ENCODE data around the gene SKAP1.

The SKAP1 gene

DNA sequence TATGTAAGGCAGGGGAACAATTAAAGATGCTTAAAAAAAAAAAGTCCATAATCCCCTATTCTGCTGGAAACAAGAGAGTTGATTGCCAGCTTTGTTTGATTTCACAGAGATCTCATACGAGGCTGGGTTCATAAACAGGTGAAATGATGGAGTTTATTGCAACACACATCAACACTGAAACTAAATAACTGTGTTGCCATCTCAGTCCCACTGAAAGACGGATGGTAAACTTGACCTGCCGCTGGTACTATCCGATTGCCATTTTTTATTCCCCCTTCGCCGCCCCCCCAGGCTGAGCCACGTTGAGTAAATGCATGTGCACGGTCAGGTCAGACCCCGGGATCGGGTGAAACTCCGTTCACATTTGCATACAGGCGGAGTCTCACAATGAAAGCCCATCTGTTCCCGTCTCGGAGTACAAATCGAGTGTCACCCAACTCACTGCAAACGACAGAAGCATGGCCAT, 119.2 kb downstream of the SKAP1 start:
- no peak overlapping the region for H3K27ac ChIP-seq (ENCODE audit: low read length)
- no peaks in the 10 kb centered on the region for H3K4me1 ChIP-seq (ENCODE audit: control insufficient read depth in 1 of 2, insufficient read depth in 2 of 2, low read length in 2 of 2)
- H3K27me3 ChIP-seq (ENCODE audit: low read depth, low read length) = peaks cover 15% of the 10 kb centered on the region
- H3K36me3 ChIP-seq (ENCODE audit: control insufficient read depth in 1 of 2, insufficient read depth in 2 of 2, low read length in 2 of 2) = no peaks in the 10 kb centered on the region
- H3K4me3 ChIP-seq (ENCODE audit: low read depth in 1 of 2, low read length in 2 of 2) = no peak overlapping the region
- no peaks in the 10 kb centered on the region for H3K9me3 ChIP-seq (ENCODE audit: control insufficient read depth in 1 of 2, low read length in 2 of 2)

DNA sequence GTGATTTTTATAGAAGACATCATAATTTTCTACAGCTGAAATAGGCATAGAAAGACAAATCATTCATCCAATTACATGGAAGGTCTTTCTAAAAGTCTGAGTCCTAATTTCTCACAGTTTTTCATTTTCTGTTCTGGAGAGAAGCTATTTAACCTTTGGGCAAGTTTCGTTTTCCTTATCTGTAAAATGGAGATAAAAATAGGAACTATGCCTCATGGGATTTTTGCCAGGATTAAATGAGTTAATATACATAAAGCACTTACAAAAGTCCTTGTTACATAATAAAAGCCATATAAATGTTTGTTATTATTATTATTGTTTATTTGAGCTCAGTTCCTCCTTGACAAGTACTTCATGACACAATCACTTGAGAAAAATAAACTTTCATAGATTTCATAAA, 121.4 kb downstream of the SKAP1 start:
- H3K27ac ChIP-seq (ENCODE audit: low read length) = no peak overlapping the region
- no peaks in the 10 kb centered on the region for H3K4me1 ChIP-seq (ENCODE audit: control insufficient read depth in 1 of 2, insufficient read depth in 2 of 2, low read length in 2 of 2)
- H3K27me3 ChIP-seq (ENCODE audit: low read depth, low read length) = peaks cover 18% of the 10 kb centered on the region
- no peak overlapping the region for H3K4me3 ChIP-seq (ENCODE audit: low read depth in 1 of 2, low read length in 2 of 2)
- H3K36me3 ChIP-seq (ENCODE audit: control insufficient read depth in 1 of 2, insufficient read depth in 2 of 2, low read length in 2 of 2) = no peaks in the 10 kb centered on the region
- no peaks in the 10 kb centered on the region for H3K9me3 ChIP-seq (ENCODE audit: control insufficient read depth in 1 of 2, low read length in 2 of 2)

DNA sequence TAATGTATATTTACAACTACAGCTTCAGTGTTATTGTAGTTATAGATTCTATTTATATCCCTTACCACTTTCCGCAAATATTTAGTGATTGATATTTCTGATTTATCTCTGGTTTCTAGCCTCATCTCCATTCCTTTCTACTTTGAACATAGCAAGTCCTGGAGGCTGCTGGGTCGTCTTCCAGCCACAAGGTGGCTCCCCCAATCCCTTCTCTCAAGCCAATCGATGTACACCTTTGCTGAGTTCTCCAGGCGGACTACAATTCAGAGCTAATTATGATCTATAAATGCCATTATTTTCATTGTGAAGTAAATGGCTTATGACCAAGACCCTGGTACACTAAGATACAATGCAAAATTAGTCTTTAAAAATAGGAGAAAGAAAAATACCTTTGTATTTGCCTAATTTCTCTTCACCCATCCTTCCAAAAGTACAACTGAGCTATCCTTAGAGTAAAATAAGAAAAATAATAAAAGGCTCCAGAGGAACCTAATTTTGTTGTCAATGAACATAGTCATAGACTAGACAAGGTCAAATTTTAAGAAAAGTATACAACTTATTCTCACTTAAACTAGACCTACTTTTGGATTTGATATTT, 122.1 kb downstream of the SKAP1 start:
- Histone ChIP-seq H3K27ac (ENCODE audit: low read length) (no peak overlapping the region), H3K27me3 (ENCODE audit: low read depth, low read length) (peaks cover 24% of the 10 kb centered on the region), H3K4me3 (ENCODE audit: low read depth in 1 of 2, low read length in 2 of 2) (no peak overlapping the region)

DNA sequence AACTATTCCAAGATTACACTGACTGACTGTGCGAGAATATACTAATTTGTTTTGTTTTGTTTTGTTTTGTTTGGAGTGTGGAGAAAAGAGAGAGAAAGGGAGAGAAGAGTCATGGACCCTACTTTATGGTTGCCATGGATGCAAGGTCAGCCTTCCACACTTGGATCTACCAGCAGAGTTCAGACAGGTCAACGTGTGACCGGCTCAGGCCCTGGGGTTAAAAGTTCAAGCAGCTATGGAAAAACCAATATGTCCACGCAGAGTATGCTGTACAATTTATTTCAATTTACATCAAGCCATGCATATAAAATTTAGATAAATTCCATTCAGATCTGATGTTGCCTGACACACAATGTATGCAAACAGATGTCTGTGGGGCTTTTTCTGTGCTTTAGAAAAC, 122.8 kb downstream of the SKAP1 start:
- Histone ChIP-seq H3K36me3 (ENCODE audit: control insufficient read depth in 1 of 2, insufficient read depth in 2 of 2, low read length in 2 of 2) (no peaks in the 10 kb centered on the region), H3K4me3 (ENCODE audit: low read depth in 1 of 2, low read length in 2 of 2) (no peak overlapping the region), H3K9me3 (ENCODE audit: control insufficient read depth in 1 of 2, low read length in 2 of 2) (no peaks in the 10 kb centered on the region), H3K4me1 (ENCODE audit: control insufficient read depth in 1 of 2, insufficient read depth in 2 of 2, low read length in 2 of 2) (no peaks in the 10 kb centered on the region), H3K27ac (ENCODE audit: low read length) (no peak overlapping the region), H3K27me3 (ENCODE audit: low read depth, low read length) (peaks cover 24% of the 10 kb centered on the region)

More for the DNA sequence above, 122.1 kb downstream of the SKAP1 start:
- H3K36me3 ChIP-seq (ENCODE audit: control insufficient read depth in 1 of 2, insufficient read depth in 2 of 2, low read length in 2 of 2) = no peaks in the 10 kb centered on the region
- no peaks in the 10 kb centered on the region for H3K4me1 ChIP-seq (ENCODE audit: control insufficient read depth in 1 of 2, insufficient read depth in 2 of 2, low read length in 2 of 2)
- no peaks in the 10 kb centered on the region for H3K9me3 ChIP-seq (ENCODE audit: control insufficient read depth in 1 of 2, low read length in 2 of 2)

DNA sequence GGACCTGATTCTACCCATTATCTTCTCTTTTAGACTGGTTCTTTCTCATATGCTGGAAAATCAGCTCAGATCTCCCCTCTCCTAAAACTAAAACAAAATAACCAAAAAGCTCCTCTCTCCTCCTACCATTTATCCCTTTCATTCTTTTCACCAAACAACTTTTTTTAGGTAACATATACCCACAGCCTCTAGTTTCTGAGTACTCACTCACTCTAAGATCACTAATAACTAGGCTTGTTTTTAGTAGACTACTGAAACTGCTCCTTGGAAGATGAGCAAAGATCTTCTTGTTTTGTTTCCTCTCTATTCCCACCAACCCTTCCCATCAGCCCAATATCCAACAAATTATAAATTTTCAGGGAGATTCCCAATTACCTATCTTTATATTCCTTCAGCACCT, 129.0 kb downstream of the SKAP1 start:
- no peak overlapping the region for H3K4me3 ChIP-seq (ENCODE audit: low read depth in 1 of 2, low read length in 2 of 2)
- H3K27ac ChIP-seq (ENCODE audit: low read length) = no peak overlapping the region
- peaks cover 9% of the 10 kb centered on the region for H3K27me3 ChIP-seq (ENCODE audit: low read depth, low read length)
- no peaks in the 10 kb centered on the region for H3K36me3 ChIP-seq (ENCODE audit: control insufficient read depth in 1 of 2, insufficient read depth in 2 of 2, low read length in 2 of 2)
- H3K4me1 ChIP-seq (ENCODE audit: control insufficient read depth in 1 of 2, insufficient read depth in 2 of 2, low read length in 2 of 2) = no peaks in the 10 kb centered on the region
- no peaks in the 10 kb centered on the region for H3K9me3 ChIP-seq (ENCODE audit: control insufficient read depth in 1 of 2, low read length in 2 of 2)

DNA sequence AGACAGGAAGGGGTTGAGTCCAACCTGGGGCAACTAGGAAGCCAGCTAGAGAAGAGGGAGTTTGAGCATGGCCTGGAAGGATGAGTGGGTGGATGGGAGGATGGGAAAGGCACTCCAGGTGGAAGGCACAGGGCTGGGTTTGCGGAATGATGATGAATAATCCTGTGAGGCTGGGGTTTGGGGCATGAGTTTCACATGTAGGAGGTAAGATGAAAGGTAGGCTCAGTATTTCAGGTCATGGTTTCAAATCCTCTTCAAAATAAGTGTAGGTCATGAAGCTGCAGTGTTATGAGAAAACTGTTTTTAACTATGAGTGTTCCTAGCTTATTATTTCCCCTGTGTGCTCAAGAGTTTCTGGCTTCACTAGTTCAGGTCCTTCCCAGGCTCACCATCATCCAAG, 130.3 kb downstream of the SKAP1 start:
- peaks cover 9% of the 10 kb centered on the region for H3K27me3 ChIP-seq (ENCODE audit: low read depth, low read length)
- H3K9me3 ChIP-seq (ENCODE audit: control insufficient read depth in 1 of 2, low read length in 2 of 2) = no peaks in the 10 kb centered on the region
- H3K4me1 ChIP-seq (ENCODE audit: control insufficient read depth in 1 of 2, insufficient read depth in 2 of 2, low read length in 2 of 2) = no peaks in the 10 kb centered on the region
- no peak overlapping the region for H3K27ac ChIP-seq (ENCODE audit: low read length)
- no peaks in the 10 kb centered on the region for H3K36me3 ChIP-seq (ENCODE audit: control insufficient read depth in 1 of 2, insufficient read depth in 2 of 2, low read length in 2 of 2)
- no peak overlapping the region for H3K4me3 ChIP-seq (ENCODE audit: low read depth in 1 of 2, low read length in 2 of 2)

DNA sequence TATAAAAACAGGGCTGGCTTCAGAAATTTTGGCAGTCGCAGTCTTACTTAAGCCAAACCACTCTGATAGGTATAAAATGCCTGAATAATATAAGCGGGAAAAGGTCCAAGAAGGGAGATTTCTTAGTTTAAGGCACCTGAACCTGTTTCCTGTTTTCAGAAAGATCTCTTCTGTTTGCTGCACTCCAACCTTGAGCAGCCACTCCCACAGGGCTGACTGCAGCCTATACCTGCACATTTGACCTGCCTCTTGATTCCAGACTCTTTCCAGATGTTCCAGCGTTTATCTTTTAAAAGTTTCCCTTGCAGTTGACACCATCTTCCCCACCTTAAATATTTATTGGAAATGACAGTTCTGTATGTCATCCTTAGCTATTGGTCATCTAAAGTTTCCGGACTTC, 132.2 kb downstream of the SKAP1 start:
- Histone ChIP-seq H3K9me3 (ENCODE audit: control insufficient read depth in 1 of 2, low read length in 2 of 2) (no peaks in the 10 kb centered on the region), H3K4me1 (ENCODE audit: control insufficient read depth in 1 of 2, insufficient read depth in 2 of 2, low read length in 2 of 2) (no peaks in the 10 kb centered on the region), H3K27me3 (ENCODE audit: low read depth, low read length) (peaks cover 6% of the 10 kb centered on the region), H3K4me3 (ENCODE audit: low read depth in 1 of 2, low read length in 2 of 2) (no peak overlapping the region), H3K27ac (ENCODE audit: low read length) (no peak overlapping the region), H3K36me3 (ENCODE audit: control insufficient read depth in 1 of 2, insufficient read depth in 2 of 2, low read length in 2 of 2) (no peaks in the 10 kb centered on the region)

DNA sequence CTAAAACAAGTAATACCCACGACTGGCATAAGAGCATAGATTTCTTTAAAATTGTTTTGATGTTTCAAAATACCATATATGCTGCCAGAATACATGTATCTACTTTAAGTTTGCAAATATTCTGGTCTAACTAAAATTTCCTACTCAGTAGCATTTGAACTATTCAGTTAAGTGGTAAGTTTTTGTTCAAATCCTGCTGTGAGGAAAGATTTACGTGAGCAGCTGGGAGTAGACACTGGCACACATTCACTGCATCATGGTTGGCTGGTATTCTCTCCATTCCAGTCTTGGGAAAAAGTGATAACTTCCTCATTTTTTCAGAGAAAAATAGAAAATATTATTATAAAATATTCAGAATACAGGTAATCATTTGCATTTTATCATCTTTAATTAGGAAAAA, 133.6 kb downstream of the SKAP1 start:
- peaks cover 13% of the 10 kb centered on the region for H3K27me3 ChIP-seq (ENCODE audit: low read depth, low read length)
- H3K27ac ChIP-seq (ENCODE audit: low read length) = no peak overlapping the region
- H3K4me3 ChIP-seq (ENCODE audit: low read depth in 1 of 2, low read length in 2 of 2) = no peak overlapping the region
- no peaks in the 10 kb centered on the region for H3K4me1 ChIP-seq (ENCODE audit: control insufficient read depth in 1 of 2, insufficient read depth in 2 of 2, low read length in 2 of 2)
- H3K36me3 ChIP-seq (ENCODE audit: control insufficient read depth in 1 of 2, insufficient read depth in 2 of 2, low read length in 2 of 2) = no peaks in the 10 kb centered on the region
- H3K9me3 ChIP-seq (ENCODE audit: control insufficient read depth in 1 of 2, low read length in 2 of 2) = peaks cover 0 to 3% of the 10 kb centered on the region in 2 donors

DNA sequence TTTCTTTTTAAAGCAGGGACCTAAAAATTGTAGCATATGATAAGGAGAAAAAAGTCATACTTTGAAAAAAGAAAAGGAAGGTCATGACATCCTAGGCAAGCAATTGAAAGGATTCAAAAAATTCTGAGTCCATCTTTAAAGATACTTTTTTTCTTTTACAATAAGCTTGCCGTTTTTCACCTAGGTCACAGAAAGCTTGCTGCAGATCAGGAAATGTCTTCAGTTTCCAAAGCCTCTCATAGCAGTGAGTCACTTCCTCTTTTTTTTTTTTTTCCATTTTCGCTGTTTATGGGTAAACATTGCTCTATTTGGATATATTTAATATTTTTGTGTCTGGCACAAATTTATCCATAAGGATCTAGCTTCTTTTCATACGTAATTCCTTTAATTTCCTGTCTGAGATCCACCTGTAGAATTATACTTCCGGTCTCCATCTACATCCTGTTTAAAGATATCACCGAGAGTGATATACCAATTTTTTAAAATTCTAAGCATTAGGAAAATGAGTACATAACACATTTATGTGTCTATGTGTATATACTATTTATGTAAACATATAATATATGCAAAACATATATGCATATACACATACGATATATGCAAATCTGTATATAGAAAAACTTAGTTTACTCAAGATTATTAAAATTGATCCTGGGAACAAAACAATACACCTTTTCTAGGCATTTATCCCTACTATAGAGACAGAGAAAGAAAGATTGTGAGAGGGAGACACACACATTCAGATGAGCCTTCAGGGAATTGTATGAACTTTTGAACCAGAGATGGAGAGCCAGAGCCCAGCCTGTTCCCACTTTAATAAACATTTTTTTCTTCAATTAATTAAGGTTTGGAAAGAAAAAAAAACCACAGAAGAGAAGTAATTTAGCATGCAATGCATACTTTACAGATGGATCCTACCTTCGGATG, 134.4 kb downstream of the SKAP1 start:
- Histone ChIP-seq H3K4me3 (ENCODE audit: low read depth in 1 of 2, low read length in 2 of 2) (no peak overlapping the region), H3K4me1 (ENCODE audit: control insufficient read depth in 1 of 2, insufficient read depth in 2 of 2, low read length in 2 of 2) (no peaks in the 10 kb centered on the region), H3K36me3 (ENCODE audit: control insufficient read depth in 1 of 2, insufficient read depth in 2 of 2, low read length in 2 of 2) (no peaks in the 10 kb centered on the region), H3K27ac (ENCODE audit: low read length) (peak overlapping the region; percentile 6), H3K9me3 (ENCODE audit: control insufficient read depth in 1 of 2, low read length in 2 of 2) (peaks cover 0 to 3% of the 10 kb centered on the region in 2 donors), H3K27me3 (ENCODE audit: low read depth, low read length) (peaks cover 15% of the 10 kb centered on the region)

DNA sequence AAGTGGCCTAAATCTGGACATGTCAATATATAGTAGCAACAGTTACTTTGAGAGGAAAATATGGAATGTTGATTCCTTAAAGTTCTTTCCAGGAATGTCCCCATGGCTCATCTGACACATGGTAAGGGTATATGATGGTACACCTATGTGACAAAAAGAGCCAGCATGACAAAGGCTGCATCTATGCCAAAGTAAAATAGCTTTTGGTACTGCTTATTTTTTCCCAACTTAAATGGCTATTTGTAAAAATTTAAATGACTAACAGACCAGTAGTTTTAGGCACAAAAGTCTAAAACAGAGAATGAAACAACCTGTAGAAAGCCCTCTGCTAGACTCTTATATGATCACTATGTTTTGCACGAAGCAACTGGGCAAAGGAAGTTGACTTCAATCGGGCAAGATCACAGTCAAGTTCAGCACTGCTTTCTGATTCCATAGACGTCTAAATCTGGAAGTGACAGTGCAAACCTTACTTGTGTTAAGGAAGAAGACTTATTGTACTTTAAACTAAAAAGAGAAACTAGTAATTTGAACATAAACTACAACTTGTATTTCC, 135.1 kb downstream of the SKAP1 start:
- Histone ChIP-seq H3K36me3 (ENCODE audit: control insufficient read depth in 1 of 2, insufficient read depth in 2 of 2, low read length in 2 of 2) (no peaks in the 10 kb centered on the region), H3K4me1 (ENCODE audit: control insufficient read depth in 1 of 2, insufficient read depth in 2 of 2, low read length in 2 of 2) (no peaks in the 10 kb centered on the region), H3K27me3 (ENCODE audit: low read depth, low read length) (peaks cover 15% of the 10 kb centered on the region), H3K4me3 (ENCODE audit: low read depth in 1 of 2, low read length in 2 of 2) (no peak overlapping the region), H3K27ac (ENCODE audit: low read length) (peak overlapping the region; percentile 6), H3K9me3 (ENCODE audit: control insufficient read depth in 1 of 2, low read length in 2 of 2) (peaks cover 0 to 3% of the 10 kb centered on the region in 2 donors)

DNA sequence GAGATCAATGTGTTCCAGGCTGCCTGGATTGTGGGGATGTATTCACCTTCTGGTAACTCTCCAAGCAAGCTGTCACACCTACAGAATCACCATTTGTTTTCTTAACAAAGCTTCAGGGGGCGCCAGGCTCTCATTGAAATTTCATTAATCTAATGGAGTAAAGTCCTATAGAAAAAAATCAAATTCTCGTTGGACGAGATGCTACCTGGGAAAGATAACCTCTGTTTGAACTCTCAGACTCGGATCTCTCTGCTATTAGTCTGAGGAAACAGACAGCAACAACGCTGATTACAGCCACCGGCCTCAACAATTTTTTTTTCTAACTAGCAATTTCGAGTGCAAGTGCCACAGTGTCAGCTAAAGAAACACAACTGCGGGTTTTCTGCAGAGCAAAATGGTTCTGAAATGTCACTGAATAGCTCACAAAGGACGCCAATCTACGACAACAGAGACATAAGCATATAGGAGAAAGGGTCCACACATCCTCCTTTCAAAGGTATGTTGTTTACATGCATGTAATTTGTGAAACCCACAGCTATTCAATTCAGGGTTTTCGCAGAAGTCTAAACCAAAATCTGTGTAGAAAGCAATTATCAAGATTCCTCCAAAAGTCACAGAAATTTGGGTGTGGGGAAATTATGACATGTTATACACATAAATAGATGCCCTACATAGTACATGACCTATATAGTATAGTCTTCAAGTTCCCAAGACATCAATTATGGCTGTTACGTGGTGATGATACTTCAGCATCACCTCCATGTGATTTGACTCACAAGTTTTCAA, 135.8 kb downstream of the SKAP1 start:
- no peak overlapping the region for H3K4me3 ChIP-seq (ENCODE audit: low read depth in 1 of 2, low read length in 2 of 2)
- peaks cover 0 to 3% of the 10 kb centered on the region in 2 donors for H3K9me3 ChIP-seq (ENCODE audit: control insufficient read depth in 1 of 2, low read length in 2 of 2)
- no peak overlapping the region for H3K27ac ChIP-seq (ENCODE audit: low read length)
- H3K4me1 ChIP-seq (ENCODE audit: control insufficient read depth in 1 of 2, insufficient read depth in 2 of 2, low read length in 2 of 2) = no peaks in the 10 kb centered on the region
- H3K27me3 ChIP-seq (ENCODE audit: low read depth, low read length) = peaks cover 15% of the 10 kb centered on the region
- H3K36me3 ChIP-seq (ENCODE audit: control insufficient read depth in 1 of 2, insufficient read depth in 2 of 2, low read length in 2 of 2) = no peaks in the 10 kb centered on the region

Measured in muscle layer of duodenum (tissue), 2 donors.